ENCODE data around the gene SMYD3.

GRCh38 chr1:246476771-246477170 is 30.3 kb downstream of the SMYD3 start:
- TF ChIP-seq, protein P1, sequence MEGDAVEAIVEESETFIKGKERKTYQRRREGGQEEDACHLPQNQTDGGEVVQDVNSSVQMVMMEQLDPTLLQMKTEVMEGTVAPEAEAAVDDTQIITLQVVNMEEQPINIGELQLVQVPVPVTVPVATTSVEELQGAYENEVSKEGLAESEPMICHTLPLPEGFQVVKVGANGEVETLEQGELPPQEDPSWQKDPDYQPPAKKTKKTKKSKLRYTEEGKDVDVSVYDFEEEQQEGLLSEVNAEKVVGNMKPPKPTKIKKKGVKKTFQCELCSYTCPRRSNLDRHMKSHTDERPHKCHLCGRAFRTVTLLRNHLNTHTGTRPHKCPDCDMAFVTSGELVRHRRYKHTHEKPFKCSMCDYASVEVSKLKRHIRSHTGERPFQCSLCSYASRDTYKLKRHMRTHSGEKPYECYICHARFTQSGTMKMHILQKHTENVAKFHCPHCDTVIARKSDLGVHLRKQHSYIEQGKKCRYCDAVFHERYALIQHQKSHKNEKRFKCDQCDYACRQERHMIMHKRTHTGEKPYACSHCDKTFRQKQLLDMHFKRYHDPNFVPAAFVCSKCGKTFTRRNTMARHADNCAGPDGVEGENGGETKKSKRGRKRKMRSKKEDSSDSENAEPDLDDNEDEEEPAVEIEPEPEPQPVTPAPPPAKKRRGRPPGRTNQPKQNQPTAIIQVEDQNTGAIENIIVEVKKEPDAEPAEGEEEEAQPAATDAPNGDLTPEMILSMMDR (IDR thresholded peaks at IDR 0.05), result no peak
- TF ChIP-seq POLR2A (IDR thresholded peaks at IDR 0.05), result no peak
